ENCODE measurements around the gene CKAP5.

- TF ChIP-seq RARB (CRISPR knock-in tag; IDR thresholded peaks at IDR 0.05), result no peak
- TF ChIP-seq ZNF70 (CRISPR knock-in tag; IDR thresholded peaks at IDR 0.05), result no peak
Observed at GRCh38 chr11:46834821-46835220, 11.3 kb downstream of the CKAP5 start.
